ENCODE data around the gene MRC2. TPM values are rescaled to one million over a fixed set of nuclear protein-coding genes. Genes with fewer than 3 reads are reported as not detected.

The MRC2 gene
- total and polyA plus RNA-seq, 9 donors, result 12.9 to 134 (median 90.2) TPM

DNA sequence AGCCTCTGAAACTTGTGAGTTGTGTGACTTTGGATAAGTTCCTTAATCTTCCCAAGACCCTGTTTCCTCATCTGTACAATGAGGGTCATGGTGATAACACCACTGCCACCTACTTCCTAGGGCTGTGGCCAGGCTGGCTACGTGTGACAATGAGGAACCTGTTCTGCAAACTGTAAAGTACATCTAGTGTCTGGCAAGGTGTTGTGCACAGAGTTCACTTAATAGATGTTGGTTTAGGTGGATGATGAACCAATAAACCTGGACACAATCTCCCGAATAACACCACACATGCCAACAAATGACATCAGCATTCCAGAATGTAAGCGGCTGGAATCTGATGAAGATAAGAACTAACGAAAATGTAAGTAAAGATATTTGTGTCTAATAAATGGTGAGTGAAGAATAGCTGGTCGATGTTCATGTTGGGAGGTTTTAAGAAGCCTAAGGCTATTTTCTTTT lies 98.3 kb downstream of the MRC2 start:
- TF ChIP-seq, protein P1, sequence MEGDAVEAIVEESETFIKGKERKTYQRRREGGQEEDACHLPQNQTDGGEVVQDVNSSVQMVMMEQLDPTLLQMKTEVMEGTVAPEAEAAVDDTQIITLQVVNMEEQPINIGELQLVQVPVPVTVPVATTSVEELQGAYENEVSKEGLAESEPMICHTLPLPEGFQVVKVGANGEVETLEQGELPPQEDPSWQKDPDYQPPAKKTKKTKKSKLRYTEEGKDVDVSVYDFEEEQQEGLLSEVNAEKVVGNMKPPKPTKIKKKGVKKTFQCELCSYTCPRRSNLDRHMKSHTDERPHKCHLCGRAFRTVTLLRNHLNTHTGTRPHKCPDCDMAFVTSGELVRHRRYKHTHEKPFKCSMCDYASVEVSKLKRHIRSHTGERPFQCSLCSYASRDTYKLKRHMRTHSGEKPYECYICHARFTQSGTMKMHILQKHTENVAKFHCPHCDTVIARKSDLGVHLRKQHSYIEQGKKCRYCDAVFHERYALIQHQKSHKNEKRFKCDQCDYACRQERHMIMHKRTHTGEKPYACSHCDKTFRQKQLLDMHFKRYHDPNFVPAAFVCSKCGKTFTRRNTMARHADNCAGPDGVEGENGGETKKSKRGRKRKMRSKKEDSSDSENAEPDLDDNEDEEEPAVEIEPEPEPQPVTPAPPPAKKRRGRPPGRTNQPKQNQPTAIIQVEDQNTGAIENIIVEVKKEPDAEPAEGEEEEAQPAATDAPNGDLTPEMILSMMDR (IDR thresholded peaks at IDR 0.05), result no peak
- TF ChIP-seq EP300 (IDR thresholded peaks at IDR 0.05) (no peak), POLR2A (IDR thresholded peaks at IDR 0.05) (no peak)
- no peak overlapping the region for H3K4me3 ChIP-seq
- no peaks in the 10 kb centered on the region for H3K9me3 ChIP-seq
- 59 to 64% (median 64%) methylated on average over 5 of the region's 5 CpGs for WGBS, 3 donors
- no peak overlapping the region for H3K27ac ChIP-seq
- no peaks in the 10 kb centered on the region for H3K36me3 ChIP-seq
- peaks cover 5% of the 10 kb centered on the region for H3K4me1 ChIP-seq (ENCODE audit: insufficient read depth)
- H3K27me3 ChIP-seq, result no peaks in the 10 kb centered on the region
- DNase-seq, result no peak
- intact Hi-C loops (cut with DNase I), result no loop called here

DNA sequence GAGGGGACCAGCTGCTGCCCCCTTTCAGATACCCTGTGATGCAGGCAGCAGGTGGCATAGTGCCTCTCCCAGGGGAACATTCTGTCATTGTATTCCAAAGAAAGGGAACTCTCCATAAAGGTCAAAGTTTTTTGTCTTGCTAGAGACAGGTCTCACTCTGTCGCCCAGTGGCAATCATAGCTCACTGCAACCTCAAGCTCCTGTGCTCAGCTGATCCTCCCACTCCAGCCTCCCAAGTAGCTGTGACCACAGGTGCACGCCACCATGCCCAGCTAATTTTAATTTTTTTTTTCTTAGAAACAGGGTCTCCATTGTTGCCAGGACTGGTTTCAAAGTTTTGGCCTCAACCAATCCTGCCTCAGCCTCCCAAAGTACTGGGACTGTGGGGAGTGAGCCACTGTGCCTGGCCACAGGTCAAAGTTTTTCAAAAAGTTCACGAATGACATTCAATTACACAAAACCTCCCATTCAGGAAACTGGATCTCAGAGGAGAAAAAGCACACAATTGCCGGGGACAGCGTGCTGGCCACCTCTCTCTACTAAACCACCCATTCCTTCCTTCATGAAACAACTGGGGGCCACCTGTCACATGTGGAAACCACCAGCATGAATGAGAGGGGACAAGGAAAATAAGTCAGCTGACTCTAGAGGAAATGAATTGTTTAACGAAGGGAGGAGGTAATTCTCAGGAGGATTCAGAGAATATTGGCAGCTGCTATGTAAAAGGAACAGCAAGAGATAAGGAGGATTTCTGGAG lies 100.6 kb downstream of the MRC2 start:
- H3K4me1 ChIP-seq (ENCODE audit: insufficient read depth), result no peaks in the 10 kb centered on the region
- no peak for DNase-seq
- 86 to 91% (median 87%) methylated on average over 6 of the region's 6 CpGs for WGBS, 3 donors
- no peaks in the 10 kb centered on the region for H3K9me3 ChIP-seq
- intact Hi-C loops (cut with DNase I), result no loop called here
- H3K36me3 ChIP-seq, result no peaks in the 10 kb centered on the region
- no peaks in the 10 kb centered on the region for H3K27me3 ChIP-seq
- no peak overlapping the region for H3K4me3 ChIP-seq
- no peak for TF ChIP-seq EP300 (IDR thresholded peaks at IDR 0.05)
- TF ChIP-seq, protein P1 (IDR thresholded peaks at IDR 0.05), result no peak
- TF ChIP-seq POLR2A (IDR thresholded peaks at IDR 0.05), result no peak
- H3K27ac ChIP-seq, result no peak overlapping the region

DNA sequence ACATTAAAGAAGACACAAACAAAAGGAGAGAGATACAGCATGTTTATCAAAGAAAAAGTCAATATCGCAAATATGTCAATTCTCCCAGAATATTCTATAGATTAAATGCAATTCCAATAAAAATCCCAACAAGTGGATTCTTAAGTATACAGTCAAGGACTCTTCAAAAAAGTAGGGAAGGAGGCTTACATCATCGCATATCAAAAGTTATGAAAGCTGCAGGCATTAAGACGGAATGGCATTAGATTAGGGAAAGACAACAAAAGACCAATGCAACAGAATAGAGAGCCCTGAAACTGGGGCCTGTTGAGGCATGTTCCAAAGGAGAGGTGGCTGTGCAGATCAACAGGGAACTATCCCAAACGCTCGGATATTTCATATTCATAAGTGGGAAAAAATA lies 104.7 kb downstream of the MRC2 start:
- Histone ChIP-seq H3K4me1 (ENCODE audit: insufficient read depth) (no peaks in the 10 kb centered on the region), H3K4me3 (no peak overlapping the region), H3K27me3 (no peaks in the 10 kb centered on the region), H3K36me3 (no peaks in the 10 kb centered on the region), H3K27ac (no peak overlapping the region), H3K9me3 (no peaks in the 10 kb centered on the region)
- no peak for DNase-seq
- 78 to 86% (median 84%) methylated on average over 5 of the region's 5 CpGs for WGBS, 3 donors
- intact Hi-C loops (cut with DNase I), result no loop called here
- TF ChIP-seq EP300 (IDR thresholded peaks at IDR 0.05) (no peak), POLR2A (IDR thresholded peaks at IDR 0.05) (no peak)
- TF ChIP-seq, protein P1 (IDR thresholded peaks at IDR 0.05), result no peak

DNA sequence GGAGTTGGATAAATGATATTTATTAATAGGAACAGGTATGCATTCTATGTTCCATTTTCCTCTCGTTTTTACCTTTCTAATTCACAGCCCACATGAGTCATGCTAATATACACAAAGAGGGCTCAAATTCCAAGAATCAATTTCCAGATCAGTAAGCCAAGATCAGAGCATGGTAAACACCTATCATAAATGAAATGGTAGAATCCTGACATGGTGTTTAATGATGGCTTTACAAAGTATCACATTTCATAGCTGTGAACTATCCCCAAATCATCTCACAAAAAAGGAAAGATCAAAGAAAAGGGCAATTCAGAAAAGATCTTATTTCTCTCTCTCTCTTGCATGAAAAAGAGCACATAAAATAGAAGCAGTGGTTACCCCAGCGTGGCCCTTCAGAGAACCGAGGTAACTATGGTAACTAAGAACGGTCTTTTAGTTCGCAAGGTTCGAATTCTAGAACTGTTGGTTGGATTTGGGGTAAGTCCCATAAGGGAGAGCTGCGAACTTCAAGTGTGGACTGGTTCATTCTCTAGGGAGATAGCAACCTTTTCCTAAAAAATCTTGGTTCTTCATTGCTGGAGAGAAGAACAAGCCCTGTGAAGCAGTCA lies 107.7 kb downstream of the MRC2 start:
- Histone ChIP-seq H3K9me3 (no peaks in the 10 kb centered on the region), H3K36me3 (no peaks in the 10 kb centered on the region), H3K27me3 (no peaks in the 10 kb centered on the region), H3K4me3 (no peak overlapping the region), H3K4me1 (ENCODE audit: insufficient read depth) (no peaks in the 10 kb centered on the region), H3K27ac (no peak overlapping the region)
- WGBS, 3 donors, result 81 to 89% (median 85%) methylated on average over 7 of the region's 7 CpGs
- DNase-seq, result no peak
- TF ChIP-seq, protein P1 (IDR thresholded peaks at IDR 0.05), result no peak
- TF ChIP-seq POLR2A (IDR thresholded peaks at IDR 0.05) (no peak), EP300 (IDR thresholded peaks at IDR 0.05) (no peak)
- intact Hi-C loops (cut with DNase I), result no loop called here
